LNCAP (cell line): Measurements from ENCODE around the gene CAMTA1.

ENCODE experiments used
- CTCF ChIP-seq: fragments of 450-650 bp; IDR thresholded peaks from 2 replicates; pipeline ENCODE4 v1.5.1; 2017; ENCODE audit warnings: mild to moderate bottlenecking

The CAMTA1 gene

GRCh38 chr1:7128293-7128692 is 343.0 kb downstream of the CAMTA1 start:
- no peak for TF ChIP-seq CTCF

- TF ChIP-seq CTCF: no peak
These were observed 344.9 kb downstream of the CAMTA1 start for GRCh38 chr1:7130127-7130526.

GRCh38 chr1:7135493-7135892 is 350.2 kb downstream of the CAMTA1 start:
- no peak for TF ChIP-seq CTCF

GRCh38 chr1:7136166-7136953 is 351.1 kb downstream of the CAMTA1 start:
- TF ChIP-seq CTCF: no peak

GRCh38 chr1:7140251-7140650 is 355.0 kb downstream of the CAMTA1 start:
- no peak for TF ChIP-seq CTCF

- TF ChIP-seq CTCF: no peak
These were observed 360.7 kb downstream of the CAMTA1 start for GRCh38 chr1:7145947-7146346.

GRCh38 chr1:7146710-7147109 is 361.5 kb downstream of the CAMTA1 start:
- no peak for TF ChIP-seq CTCF
